ENCODE measurements around the gene GNG7.
A peak's percentile ranks its signal among the peaks of the same experiment; 100 is the strongest.
"Not testable (repeated sequence)": the region's sequence is repeated elsewhere in the genome, so short reads cannot be mapped to it uniquely, and the experiment has no call there.

Gene GNG7

GRCh38 chr19:2711172-2711874 is 8.8 kb upstream of the GNG7 start:
- DNase-seq = no peak

GRCh38 chr19:2706251-2706650 is 3.8 kb upstream of the GNG7 start:
- DNase-seq = no peak

GRCh38 chr19:2703691-2704216 is 1.3 kb upstream of the GNG7 start:
- DNase-seq = no peak

DNA sequence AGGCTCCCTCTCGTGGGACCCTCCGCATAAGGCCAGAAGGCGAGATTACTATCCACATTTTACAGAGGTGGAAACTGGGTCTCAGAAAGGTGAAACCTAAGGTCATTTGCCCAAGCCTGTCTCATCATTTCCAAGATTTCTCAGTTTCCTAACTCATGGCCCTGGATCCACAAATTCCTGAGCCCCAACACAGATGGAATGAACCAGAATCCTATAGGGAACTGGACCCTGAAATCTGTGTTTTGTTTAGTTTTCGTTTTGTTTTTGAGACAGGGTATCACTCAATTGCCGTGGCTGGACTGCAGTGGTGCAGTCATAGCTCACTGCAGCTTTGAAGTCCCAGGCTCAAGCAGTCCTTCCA is 563 bp upstream of the GNG7 start:
- no peak for DNase-seq

DNA sequence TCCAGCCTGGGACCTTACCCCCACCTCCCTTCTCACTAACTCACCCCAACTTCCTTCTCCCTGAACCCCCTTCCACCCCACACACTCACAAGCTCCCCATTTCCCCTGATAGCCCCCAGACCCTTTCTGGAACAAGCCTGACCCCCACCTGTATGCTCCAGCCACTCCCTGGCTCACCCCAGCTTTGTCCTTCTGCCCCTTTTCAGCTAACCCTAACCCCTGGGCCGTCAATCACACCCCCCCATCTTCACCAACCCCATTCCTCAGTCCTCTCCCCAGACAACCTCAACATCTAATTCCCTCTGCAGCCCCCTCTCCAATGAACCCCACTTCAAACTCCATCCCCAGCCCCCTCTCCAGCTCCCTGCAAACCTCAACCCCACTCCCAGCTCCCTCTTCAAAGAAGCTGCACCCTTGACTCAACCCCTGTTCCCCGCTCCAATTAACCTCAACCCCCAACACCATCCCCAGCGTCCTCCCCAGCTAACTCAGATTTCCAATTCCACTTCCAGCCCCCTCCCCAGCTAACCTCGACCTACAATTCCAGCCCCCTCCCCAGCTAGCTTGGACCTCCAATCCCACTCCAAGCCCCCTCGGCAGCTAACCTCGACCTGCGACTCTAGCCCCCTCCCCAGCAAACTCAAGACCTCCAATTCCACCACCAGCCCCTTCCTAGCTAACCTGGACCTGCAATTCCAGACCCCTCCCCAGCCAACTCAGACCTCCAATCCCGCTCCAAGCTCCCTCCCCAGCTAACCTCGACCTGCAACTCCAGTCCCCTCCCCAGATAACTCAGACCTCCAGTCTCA is 929 bp downstream of the GNG7 start:
- no peak for DNase-seq

DNA sequence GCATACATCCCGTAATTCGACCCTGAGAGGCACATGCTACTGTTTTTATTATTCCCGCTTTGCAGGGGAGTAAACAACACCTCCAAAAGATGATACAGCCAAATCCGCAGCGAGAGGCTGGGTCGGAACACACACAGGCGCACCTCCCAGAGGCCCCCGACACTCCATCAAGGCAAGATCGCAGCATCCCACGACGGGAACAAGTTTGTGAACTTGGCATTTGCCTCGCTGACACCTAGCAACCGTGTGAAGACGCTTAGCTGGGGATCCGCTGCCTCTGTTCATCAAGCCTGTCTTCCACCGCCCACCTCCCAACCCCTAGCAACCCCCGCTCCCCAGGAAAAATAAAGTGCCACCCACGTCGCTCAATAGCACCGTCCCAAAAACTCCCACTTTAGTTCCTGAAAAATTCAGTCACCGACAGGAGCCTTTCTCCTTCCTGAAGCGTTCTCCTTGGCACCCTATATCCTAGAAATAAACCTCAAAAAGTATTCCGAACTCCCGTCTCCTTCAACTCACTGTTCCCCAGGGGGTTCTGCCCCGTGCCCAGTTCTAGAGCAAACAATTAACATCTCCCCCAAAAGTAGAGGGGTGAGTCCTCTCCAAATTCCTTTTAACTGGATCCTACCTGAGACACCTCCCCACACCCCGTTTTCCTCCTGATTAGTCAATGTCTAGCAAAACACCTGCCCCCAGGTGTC is 1.7 kb downstream of the GNG7 start:
- DNase-seq = peak; percentile 36

- no peak for DNase-seq
These were observed 2.9 kb downstream of the GNG7 start for GRCh38 chr19:2699413-2700140.

GRCh38 chr19:2694196-2694595 is 8.3 kb downstream of the GNG7 start:
- DNase-seq = no peak

- DNase-seq = no peak
These were observed 8.9 kb downstream of the GNG7 start for GRCh38 chr19:2693492-2694160.

DNA sequence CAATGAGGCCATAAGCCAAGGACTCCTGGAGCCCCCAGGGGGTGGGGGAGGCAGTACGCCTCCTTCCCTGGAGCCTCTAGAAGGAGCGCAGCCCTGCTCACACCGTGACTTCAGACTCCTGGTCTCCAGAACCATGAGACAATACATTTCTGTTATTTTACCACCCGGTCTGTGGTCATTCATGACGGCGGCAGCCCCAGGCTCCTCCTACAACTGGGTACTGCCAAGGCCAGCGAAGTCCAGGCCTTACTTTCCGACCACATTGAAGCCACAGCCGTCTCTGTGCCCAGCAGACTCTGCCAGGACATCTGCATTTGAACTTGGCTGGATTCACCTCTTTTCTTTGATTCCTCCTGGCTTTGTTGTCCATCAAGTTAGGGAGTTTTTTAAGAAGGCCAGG is 10.5 kb downstream of the GNG7 start:
- DNase-seq = no peak

- DNase-seq = no peak
These were observed 11.6 kb downstream of the GNG7 start for GRCh38 chr19:2690856-2691255.

- DNase-seq = no peak
These were observed 16.1 kb downstream of the GNG7 start for GRCh38 chr19:2686360-2686759.

- no peak for DNase-seq
These were observed 17.2 kb downstream of the GNG7 start for GRCh38 chr19:2685204-2685704.

GRCh38 chr19:2683430-2684003 is 19.0 kb downstream of the GNG7 start:
- DNase-seq = no peak

- no peak for DNase-seq
These were observed 21.7 kb downstream of the GNG7 start for GRCh38 chr19:2680808-2681207.

GRCh38 chr19:2679439-2679838 is 23.1 kb downstream of the GNG7 start:
- no peak for DNase-seq

GRCh38 chr19:2678948-2679347 is 23.5 kb downstream of the GNG7 start:
- not testable (repeated sequence) for DNase-seq

DNA sequence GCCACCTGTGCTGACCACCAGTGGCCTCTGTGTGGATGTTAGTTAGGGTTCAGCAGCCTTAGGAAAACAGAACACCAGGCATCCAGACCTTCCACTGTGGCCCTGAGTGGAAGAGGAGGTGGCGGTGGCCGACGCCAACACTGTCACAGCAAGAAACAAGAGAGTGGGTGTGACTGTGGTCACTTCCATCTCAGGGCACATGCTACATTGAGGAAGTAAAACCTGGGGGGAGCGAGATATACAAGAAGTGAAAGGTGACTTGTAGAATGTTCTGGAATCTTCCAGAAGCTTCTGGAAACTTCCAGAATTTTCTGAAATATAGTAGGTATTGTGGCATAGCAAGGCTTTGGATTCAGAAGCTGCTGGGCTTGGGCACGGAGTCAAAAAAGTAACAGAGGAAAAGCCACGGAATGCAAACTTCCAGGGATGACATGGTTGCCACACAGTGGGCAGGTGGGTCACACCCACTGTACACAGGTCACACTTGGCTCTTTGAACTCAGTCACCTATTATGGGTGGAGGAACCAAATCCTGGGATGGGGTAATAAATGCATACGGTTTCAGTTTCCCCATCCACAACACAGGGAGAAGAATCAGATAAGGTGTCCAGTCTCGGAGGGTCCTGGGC is 24.3 kb downstream of the GNG7 start:
- no peak for DNase-seq

DNA sequence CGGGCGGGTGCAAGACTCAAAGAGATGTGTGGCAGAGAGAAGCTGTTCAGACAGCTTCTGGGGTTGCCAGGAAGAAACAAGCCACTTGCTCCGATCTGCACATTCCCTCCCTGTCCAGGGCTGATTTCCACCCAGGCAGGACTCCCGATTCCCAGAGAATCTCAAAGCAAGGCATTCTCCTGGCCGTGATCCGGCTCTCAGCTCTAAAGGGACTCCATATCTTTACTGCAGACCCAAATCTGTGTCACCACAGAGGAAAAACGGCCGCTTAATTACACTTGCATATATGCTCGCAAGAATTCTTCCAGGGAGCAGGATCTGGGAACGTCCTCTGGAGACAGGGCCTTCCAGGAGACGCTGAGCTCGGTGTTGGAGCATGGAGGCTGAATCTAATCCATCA is 25.7 kb downstream of the GNG7 start:
- DNase-seq = no peak

GRCh38 chr19:2675892-2676291 is 26.6 kb downstream of the GNG7 start:
- DNase-seq = no peak

DNA sequence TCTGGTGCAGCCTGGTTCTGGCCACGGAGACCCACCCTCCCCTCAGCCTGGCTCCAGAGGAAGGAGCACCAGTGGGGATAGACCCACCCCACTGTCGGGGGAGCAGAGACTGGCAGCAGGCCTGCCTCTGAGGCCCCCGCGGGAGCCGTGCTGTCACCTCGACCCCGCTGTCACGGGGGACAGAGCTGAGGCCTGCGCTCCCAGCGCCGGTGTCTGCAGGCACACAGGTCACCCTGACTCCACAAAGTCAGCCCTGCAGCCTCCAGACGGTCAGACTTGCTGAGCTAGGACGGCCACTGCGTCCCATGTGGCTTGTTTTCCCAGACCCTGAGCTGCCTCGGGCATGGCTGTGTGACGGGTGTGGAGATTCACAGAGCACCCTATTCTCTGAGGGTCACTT is 32.3 kb downstream of the GNG7 start:
- no peak for DNase-seq

Data from NCI-H2171 treated with DMSO at 0.1 percent for 48 hours (cell line).